Stimulated activated CD8-positive, alpha-beta memory T cell treated with anti-CD3 and anti-CD28 coated beads, Interleukin-2, amount 100 ng/mL, for 1 hour (primary cell): ENCODE results near the gene NECTIN2.
"Not testable (repeated sequence)": the region's sequence is repeated elsewhere in the genome, so short reads cannot be mapped to it uniquely, and the experiment has no call there.

Source experiments
- DNase-seq, 2 donors: peaks; one replicate each; pipeline ENCODE4 v3.0.0-alpha.2; 2020; ENCODE audit warnings: low read depth in 2 of 2

NECTIN2 gene

DNA sequence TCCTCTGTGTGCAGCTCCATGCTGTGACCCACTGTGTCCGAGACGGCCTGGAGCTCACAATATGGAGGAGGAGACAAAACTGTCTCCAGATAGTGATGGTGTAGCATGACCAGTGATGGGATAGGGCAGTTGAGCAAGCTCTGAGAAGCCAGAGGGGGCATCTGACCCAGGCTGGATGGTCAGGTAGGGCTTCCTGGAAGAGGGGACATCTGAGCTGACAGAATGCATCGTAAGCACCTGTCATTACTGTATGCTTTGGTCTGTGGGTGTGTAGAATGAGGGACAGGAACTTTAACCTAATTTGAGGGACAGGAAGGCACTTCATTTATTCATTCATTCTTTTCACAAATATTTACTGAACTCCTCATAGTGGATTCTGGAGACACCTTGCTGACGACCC is 38.5 kb downstream of the NECTIN2 start:
- no peak for DNase-seq

DNA sequence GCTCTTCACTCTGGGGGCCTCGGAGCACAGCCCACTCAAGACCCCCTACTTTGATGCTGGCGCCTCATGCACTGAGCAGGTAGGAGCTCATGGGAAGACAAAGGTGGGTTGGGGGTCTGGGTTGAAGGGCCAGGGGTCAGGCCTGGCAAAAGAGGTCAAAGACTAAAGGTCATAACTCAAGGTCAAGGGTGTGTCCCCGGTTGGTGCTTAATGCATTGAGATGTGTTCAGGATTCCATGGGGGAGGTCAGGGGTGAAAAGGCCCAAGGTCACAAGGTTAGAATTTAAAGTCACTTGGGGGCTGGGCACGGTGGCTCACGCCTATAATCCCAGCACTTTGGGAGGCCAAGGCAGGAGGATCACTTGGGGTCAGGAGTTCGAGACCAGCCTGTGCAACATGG is 40.0 kb downstream of the NECTIN2 start:
- DNase-seq = no peak

DNA sequence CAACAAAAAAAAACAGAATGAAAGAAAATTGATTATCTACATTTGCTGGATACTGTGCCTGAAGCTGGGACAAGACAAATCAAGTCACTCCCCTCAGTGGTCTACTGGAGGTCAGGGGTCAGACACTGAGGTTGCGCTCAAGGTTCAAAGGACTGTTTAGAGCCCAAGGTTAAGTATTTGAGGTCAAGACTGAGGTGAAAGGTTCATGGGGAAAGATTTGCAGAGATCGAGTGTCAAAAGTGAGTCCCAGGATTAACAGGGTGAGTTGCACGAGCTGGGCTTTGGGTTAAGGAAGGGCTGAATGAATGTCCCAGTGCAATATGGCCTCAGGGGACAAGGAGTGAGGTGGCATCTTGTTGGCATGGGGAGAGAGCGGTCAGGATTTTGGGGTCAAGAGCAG is 41.6 kb downstream of the NECTIN2 start:
- DNase-seq = no peak

DNA sequence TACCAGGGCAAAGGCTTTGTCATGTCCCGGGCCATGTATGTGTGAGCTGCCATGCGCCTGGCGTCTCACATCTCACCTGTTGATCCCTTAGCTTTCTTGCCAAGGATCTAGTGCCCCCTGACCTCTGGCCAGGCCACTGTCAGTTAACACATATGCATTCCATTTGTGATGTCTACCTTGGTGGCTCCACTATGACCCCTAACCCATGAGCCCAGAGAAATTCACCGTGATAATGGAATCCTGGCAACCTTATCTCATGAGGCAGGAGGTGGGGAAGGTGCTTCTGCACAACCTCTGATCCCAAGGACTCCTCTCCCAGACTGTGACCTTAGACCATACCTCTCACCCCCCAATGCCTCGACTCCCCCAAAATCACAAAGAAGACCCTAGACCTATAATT is 42.2 kb downstream of the NECTIN2 start:
- DNase-seq = not testable (repeated sequence)

DNA sequence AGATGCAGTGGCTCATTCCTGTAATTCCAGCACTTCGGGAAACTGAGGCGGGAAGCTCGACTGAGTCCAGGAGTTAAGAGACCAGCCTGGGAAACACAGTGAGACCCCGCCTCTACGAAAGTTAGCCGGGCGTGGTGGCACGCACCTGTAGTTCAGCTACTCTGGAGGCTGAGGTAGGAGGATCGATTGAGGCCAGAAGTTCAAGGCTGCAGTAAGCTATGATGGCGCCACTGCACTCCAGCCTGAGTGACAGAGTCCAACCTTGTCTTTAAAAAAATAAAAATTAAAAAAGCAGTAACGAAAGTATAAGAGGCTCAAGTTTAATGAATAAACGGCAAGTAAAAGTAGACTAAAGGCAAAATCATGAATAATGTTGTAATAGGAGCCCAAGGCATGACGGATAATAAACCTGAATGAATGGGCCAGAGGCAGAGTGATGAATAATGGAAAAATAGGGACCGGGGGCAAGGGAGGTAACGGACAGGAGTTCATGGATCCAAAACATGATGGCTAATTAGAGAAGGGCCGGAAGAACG is 43.8 kb downstream of the NECTIN2 start:
- no peak for DNase-seq

DNA sequence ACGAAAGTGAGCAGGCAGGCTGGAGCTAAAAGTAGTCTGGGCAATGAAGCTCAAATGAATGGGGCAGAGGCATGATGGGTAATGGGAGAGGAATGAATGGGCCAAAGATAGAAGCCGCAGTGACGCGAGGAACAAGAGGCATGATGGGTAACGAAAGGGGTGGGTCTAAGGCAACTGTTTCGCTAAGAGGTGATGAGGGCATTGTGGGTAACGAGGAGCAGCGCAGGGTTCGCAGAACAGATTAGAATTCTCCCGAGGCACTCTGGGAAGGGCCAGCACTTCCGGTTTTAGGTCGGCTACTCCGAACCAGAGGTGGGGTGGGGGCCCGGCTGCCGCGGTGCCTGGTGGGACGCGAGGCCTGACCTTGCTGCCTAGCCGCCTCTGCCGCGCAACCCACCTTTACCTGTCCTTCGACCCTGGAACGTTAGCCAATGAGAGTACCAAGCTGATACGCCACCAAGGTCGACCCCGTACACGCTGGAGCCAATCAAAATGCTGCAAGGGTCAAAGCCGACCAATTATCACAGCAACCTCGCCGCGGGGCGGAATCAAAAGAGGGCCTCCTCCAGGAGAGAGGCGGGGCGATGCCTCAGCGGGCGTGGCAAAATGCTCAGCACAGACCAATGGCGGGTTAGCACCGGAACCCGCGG is 44.4 kb downstream of the NECTIN2 start:
- no peak for DNase-seq

DNA sequence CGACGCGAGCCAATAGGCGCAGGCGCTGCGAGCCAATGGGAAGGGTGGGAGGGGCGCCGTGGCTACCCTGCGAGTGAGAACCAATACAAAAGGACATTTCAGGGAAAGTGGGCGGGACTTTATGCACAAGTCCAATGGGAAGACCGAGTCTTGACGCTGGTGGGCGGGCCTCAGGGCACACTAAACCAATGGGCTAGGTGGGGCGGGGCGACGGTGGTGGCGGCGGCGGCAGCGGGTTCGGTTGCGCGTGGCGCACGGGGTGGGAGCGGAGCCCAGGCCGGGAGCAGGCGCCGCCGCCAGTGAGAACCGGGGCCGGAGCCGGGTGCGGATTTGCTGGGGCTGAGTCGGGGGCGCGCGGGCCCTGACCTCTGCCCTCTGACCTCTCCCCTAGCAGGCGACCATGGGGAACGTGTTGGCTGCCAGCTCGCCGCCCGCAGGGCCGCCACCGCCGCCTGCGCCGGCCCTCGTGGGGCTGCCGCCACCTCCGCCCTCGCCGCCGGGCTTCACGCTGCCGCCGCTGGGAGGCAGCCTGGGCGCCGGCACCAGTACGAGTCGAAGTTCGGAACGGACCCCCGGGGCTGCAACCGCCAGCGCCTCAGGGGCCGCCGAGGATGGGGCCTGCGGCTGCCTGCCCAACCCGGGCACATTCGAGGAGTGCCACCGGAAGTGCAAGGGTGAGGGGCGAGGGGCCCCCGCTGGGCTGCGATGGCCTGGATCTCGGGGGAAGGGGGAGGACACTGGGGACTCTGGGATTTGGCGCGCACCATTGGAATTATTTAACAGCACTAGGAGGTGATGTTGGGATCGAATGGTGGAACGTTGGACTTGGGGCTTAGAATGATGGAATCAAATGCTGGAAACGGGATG is 45.2 kb downstream of the NECTIN2 start, which contains the start of gene TOMM40:
Gene TOMM40, plus strand, starts transcription at position 239 of the 867 bp plus-strand sequence. Its CDS starts 162 bp downstream, at position 401.
- peak; percentile 99 to 100 for DNase-seq

DNA sequence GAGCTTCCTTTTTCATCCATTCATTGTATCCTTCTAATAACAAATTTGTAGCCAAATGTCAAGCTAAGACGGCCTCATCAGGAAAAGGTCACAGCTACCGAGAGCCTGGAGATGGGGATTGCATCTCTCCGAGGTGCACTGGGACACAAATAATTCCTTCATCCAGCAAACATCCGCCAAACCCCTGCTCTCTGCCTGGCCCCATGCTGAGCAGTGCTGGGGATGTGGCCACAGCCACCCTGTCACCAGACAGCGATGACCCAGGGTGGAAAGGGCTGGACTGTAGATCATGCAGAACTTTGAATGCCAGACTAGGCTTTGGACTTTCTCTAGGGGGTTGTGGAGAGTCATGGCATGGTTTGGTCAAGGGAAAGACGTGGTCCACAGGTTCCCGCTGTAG is 46.8 kb downstream of the NECTIN2 start:
- no peak for DNase-seq

DNA sequence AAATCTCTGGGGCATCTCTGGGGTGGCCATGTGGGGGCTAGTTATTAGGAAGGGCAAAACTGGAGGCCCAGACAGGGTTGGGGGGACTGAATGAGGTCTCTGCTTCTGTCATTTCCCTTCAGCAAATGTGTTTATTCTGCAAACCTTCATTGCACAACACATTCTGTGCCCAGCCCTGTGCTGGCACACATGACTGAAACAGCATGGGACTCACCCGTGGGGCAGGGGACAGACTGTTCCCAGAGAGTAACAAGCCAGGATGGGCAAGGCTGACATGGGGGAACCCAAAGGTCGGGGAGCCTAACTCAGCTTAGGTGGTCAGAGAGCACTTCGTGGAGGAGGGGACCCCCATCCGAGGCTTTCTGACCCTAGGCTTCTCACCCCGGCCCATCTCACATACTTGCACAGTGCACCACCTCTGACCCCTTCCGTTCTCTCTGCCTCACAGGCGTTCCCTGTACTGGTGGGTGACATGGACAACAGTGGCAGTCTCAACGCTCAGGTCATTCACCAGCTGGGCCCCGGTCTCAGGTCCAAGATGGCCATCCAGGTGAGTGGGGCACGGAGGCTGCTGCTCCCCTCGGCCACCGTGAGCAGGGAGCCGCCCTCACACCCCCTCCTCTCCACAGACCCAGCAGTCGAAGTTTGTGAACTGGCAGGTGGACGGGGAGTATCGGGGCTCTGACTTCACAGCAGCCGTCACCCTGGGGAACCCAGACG is 47.4 kb downstream of the NECTIN2 start:
- DNase-seq = no peak

DNA sequence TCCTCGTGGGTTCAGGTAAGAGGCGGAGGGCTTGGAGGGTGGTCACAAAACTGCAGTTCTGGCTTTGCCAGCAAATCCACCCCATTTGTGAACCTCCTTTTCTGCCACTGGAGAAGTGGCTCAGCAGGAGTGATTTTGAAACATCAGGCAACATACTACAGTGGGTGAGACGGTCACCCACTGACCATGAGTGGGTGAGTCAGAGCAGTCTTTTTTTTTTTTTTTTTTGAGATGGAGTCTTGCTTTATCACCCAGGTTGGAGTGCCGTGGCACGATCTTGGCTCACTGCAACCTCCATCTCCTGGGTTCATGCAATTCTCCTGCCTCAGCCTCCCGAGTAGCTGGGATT is 47.9 kb downstream of the NECTIN2 start:
- no peak for DNase-seq

DNA sequence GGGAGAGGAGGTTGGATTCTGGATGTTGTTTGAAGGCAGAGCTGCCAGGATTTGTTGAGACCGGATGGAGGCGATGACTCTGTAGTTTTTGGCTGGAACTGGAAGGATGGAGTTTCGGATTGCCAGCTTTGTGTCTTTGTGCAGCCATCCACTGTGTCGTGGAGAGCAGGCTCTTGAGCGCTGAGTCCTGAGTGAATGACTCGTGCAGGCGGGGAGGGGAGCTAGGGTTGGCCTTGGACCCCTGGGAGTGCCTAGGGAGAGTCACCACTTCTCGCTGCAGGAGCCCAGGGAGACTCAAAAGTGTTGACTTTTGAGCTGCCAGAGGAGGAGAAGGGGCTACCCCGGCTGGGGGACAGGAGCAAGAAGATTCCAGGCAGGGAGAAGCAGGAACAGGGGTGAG is 48.8 kb downstream of the NECTIN2 start:
- DNase-seq = no peak

DNA sequence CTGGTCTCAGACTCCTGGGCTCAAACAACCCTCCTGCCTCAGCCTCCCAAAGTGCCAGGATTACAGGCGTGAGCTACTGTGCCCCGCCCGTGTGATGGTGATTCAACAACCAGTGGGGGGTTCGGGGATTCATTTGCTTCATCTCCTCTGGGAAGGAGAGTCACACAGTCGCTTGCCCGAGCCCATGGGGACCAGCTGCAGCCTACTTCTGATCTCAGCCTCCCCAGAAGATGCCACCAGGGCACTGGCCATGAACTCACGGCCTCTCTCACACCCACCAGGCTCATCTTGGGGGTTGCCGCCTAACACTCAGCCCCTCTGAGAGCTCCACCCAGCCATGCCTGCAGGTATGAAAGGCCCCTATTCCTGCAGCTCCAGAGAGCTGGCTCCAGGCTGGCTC is 51.7 kb downstream of the NECTIN2 start:
- DNase-seq = no peak

DNA sequence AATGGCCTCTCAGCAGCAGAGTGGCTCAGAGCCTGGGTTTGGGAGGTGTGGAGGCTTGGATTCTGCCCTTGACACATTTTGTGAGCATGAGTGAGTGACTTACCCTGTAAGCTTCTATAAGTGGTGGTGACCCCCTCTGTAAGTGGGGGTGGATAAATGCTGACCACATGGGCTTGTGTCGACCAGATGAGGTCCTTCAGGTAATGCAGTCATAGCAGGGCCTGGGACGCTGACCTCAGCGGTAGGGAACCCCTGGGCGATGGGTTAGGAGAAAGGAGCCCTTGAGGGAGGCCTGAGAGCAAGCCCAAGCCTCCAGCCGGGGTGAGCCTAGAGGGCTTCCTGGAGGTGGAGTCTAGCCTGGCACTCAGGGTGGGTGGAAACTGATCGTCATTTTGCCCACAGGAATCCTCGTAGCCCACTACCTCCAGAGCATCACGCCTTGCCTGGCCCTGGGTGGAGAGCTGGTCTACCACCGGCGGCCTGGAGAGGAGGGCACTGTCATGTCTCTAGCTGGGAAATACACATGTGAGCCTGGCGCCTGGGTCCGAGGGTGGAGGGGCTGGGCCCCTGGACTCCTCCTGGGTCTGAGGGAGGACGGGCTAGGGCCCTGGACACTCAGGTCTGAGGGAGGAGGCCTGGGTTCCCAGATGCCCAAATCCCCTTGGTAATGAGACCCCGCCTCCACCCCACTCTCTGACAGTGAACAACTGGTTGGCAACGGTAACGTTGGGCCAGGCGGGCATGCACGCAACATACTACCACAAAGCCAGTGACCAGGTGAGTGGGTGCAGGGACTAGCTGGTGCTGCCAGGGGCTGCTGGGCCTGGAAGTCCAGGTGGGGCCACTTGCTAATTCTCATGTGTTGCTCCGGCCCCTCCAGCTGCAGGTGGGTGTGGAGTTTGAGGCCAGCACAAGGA is 54.5 kb downstream of the NECTIN2 start:
- no peak for DNase-seq

DNA sequence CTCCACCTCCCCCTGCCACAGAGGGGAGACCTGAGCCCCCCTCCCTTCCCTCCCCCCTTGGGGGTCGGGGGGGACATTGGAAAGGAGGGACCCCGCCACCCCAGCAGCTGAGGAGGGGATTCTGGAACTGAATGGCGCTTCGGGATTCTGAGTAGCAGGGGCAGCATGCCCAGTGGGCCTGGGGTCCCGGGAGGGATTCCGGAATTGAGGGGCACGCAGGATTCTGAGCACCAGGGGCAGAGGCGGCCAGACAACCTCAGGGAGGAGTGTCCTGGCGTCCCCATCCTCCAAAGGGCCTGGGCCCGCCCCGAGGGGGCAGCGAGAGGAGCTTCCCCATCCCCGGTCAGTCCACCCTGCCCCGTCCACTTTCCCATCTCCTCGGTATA is 57.1 kb downstream of the NECTIN2 start:
- DNase-seq = no peak

DNA sequence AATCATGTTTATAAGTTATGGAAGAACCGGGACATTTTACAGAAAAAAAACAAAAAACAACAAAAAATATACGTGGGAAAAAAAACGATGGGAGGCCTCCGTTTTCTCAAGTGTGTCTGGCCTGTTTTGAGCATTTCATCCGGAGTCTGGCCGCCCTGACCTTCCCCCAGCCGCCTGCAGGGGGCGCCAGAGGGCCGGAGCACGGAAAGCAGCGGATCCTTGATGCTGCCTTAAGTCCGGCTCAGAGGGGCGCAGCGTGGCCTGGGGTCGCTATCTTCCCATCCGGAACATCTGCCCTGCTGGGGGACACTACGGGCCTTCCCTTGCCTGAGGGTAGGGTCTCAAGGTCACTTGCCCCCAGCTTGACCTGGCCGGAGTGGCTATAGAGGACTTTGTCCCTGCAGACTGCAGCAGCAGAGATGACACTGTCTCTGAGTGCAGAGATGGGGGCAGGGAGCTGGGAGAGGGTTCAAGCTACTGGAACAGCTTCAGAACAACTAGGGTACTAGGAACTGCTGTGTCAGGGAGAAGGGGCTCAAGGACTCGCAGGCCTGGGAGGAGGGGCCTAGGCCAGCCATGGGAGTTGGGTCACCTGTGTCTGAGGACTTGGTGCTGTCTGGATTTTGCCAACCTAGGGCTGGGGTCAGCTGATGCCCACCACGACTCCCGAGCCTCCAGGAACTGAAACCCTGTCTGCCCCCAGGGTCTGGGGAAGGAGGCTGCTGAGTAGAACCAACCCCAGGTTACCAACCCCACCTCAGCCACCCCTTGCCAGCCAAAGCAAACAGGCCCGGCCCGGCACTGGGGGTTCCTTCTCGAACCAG is 57.7 kb downstream of the NECTIN2 start:
- DNase-seq = peak; percentile 50 to 53

DNA sequence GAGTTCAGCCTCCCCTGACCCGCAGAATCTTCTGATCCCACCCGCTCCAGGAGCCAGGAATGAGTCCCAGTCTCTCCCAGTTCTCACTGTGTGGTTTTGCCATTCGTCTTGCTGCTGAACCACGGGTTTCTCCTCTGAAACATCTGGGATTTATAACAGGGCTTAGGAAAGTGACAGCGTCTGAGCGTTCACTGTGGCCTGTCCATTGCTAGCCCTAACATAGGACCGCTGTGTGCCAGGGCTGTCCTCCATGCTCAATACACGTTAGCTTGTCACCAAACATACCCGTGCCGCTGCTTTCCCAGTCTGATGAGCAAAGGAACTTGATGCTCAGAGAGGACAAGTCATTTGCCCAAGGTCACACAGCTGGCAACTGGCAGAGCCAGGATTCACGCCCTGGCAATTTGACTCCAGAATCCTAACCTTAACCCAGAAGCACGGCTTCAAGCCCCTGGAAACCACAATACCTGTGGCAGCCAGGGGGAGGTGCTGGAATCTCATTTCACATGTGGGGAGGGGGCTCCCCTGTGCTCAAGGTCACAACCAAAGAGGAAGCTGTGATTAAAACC is 58.4 kb downstream of the NECTIN2 start:
- no peak for DNase-seq

DNA sequence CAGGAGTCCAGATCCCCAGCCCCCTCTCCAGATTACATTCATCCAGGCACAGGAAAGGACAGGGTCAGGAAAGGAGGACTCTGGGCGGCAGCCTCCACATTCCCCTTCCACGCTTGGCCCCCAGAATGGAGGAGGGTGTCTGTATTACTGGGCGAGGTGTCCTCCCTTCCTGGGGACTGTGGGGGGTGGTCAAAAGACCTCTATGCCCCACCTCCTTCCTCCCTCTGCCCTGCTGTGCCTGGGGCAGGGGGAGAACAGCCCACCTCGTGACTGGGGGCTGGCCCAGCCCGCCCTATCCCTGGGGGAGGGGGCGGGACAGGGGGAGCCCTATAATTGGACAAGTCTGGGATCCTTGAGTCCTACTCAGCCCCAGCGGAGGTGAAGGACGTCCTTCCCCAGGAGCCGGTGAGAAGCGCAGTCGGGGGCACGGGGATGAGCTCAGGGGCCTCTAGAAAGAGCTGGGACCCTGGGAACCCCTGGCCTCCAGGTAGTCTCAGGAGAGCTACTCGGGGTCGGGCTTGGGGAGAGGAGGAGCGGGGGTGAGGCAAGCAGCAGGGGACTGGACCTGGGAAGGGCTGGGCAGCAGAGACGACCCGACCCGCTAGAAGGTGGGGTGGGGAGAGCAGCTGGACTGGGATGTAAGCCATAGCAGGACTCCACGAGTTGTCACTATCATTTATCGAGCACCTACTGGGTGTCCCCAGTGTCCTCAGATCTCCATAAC is 59.5 kb downstream of the NECTIN2 start, which contains the start of gene APOE:
Gene APOE, plus strand, starts transcription at position 360 of the 724 bp plus-strand sequence. CDS start 829 bp downstream, outside the sequence.
- DNase-seq = no peak

DNA sequence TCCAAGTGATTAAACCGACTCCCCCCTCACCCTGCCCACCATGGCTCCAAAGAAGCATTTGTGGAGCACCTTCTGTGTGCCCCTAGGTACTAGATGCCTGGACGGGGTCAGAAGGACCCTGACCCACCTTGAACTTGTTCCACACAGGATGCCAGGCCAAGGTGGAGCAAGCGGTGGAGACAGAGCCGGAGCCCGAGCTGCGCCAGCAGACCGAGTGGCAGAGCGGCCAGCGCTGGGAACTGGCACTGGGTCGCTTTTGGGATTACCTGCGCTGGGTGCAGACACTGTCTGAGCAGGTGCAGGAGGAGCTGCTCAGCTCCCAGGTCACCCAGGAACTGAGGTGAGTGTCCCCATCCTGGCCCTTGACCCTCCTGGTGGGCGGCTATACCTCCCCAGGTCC is 61.5 kb downstream of the NECTIN2 start:
- no peak for DNase-seq
